CD4-positive, CD25-positive, alpha-beta regulatory T cell (primary cell): ENCODE data around the gene TRIM67. TPM values are rescaled to one million over a fixed set of nuclear protein-coding genes. Genes with fewer than 3 reads are reported as not detected.

Source experiments
- ATAC-seq, 2 donors: fragments of 150-1000 bp; cut with Tn5 transposase; one replicate each; pipeline ENCODE4 v1.10.0; 2021; ENCODE audit warnings: low read depth in 2 of 2, moderate number of reproducible peaks in 2 of 2, moderate library complexity in 1 of 2
- DNase-seq, 3 donors: peaks; one replicate each; pipeline versions ENCODE4 v3.0.0 to v3.0.0-alpha.2; 2012 to 2022; ENCODE audit warnings: mixed read lengths in 1 of 3
- H3K27ac ChIP-seq: one replicate; pipeline ENCODE4 v1.7.0; 2013; ENCODE audit warnings: mild to moderate bottlenecking, low read length; ENCODE audit not compliant: insufficient read depth, poor library complexity, severe bottlenecking
- H3K27me3 ChIP-seq: one replicate; pipeline ENCODE4 v1.7.0; 2013; ENCODE audit warnings: low read length; ENCODE audit not compliant: control insufficient read depth, insufficient read depth
- H3K36me3 ChIP-seq: one replicate; pipeline ENCODE4 v1.7.0; 2013; ENCODE audit warnings: mild to moderate bottlenecking, low read length, moderate library complexity; ENCODE audit not compliant: control insufficient read depth, insufficient read depth
- H3K4me1 ChIP-seq: 2 replicates; pipeline ENCODE4 v1.7.0; 2013; ENCODE audit warnings: mild to moderate bottlenecking, low read length; ENCODE audit not compliant: insufficient read depth, control insufficient read depth, poor library complexity, severe bottlenecking
- H3K4me3 ChIP-seq: one replicate; pipeline ENCODE4 v1.7.0; 2013; ENCODE audit warnings: low read depth, mild to moderate bottlenecking, low read length, moderate library complexity
- H3K9me3 ChIP-seq, 2 experiments: 1 replicate in 1 of 2; 2 replicates in 1 of 2; pipeline ENCODE4 v1.7.0; 2013; ENCODE audit warnings: low read length in 2 of 2, mild to moderate bottlenecking in 1 of 2, moderate library complexity in 1 of 2; ENCODE audit not compliant: control insufficient read depth in 2 of 2
- H3K27ac Mint-ChIP-seq, 3 donors: one replicate each; pipeline ENCODE4 v1.8.0; 2020 to 2022; ENCODE audit warnings: mild to moderate bottlenecking in 3 of 3, mixed read lengths in 3 of 3, moderate library complexity in 2 of 3
- H3K27me3 Mint-ChIP-seq: one replicate; pipeline ENCODE4 v1.8.0; 2022; ENCODE audit warnings: mild to moderate bottlenecking, mixed read lengths
- H3K36me3 Mint-ChIP-seq: one replicate; pipeline ENCODE4 v1.8.0; 2020; ENCODE audit warnings: mixed read lengths
- H3K4me1 Mint-ChIP-seq, 4 donors: one replicate each; pipeline ENCODE4 v1.8.0; 2020 to 2022; ENCODE audit warnings: mixed read lengths in 4 of 4, mild to moderate bottlenecking in 1 of 4
- H3K4me3 Mint-ChIP-seq, 4 donors: one replicate each; pipeline ENCODE4 v1.8.0; 2020 to 2022; ENCODE audit warnings: mild to moderate bottlenecking in 4 of 4, mixed read lengths in 4 of 4, moderate library complexity in 3 of 4
- H3K9me3 Mint-ChIP-seq, 7 donors: one replicate each; pipeline ENCODE4 v1.8.0; 2020 to 2022; ENCODE audit warnings: mixed read lengths in 7 of 7, mild to moderate bottlenecking in 3 of 7, moderate library complexity in 2 of 7
- polyA plus RNA-seq, 4 donors: library from polyadenylated mRNA; unstranded; fragments of 300-500 nt; fragmentation: Illumina TruSeq; gene quantifications; one replicate each; pipeline ENCODE4 v1.2.3, GENCODE V29; 2021
- total RNA-seq: library from RNA; stranded (reverse); gene quantifications from one replicate; pipeline ENCODE4 v1.2.3, GENCODE V29; 2022

The TRIM67 gene
- total and polyA plus RNA-seq, 5 donors from 2014 or later = not detected

DNA sequence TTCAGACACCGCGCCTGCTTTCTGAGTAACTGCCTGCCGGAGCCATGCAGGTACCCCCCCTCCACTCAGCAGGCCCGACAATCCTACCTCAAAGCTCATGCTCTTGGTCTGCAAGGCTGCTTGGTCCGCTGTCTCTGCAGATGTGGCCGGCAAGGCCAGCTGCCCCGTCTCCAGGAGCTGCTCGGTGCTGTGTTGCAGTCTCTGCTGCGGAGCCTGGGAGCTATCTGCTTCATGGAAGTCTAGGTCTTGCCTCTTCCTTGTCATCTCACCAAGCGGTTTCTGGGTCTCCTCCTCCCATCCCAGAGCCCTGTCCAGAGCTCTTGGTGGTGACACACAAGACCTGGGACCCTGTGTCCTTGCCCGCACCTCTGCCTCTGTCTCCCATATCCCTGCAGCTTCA, 55.2 kb downstream of the TRIM67 start:
- H3K4me1 Mint-ChIP-seq = peaks cover 0 to 20% (median 10%) of the 10 kb centered on the region in 4 donors
- peaks cover 0 to 2% (median 0%) of the 10 kb centered on the region in 7 donors for H3K9me3 Mint-ChIP-seq
- Histone ChIP-seq H3K36me3 (no peaks in the 10 kb centered on the region), H3K4me1 (no peaks in the 10 kb centered on the region), H3K27ac (no peak overlapping the region), H3K4me3 (no peak overlapping the region), H3K27me3 (no peaks in the 10 kb centered on the region), H3K9me3 (no peaks in the 10 kb centered on the region)
- peak overlapping the region in 1 of 3 donors; percentile 77 for H3K27ac Mint-ChIP-seq
- H3K36me3 Mint-ChIP-seq = no peaks in the 10 kb centered on the region
- ATAC-seq (no peak), DNase-seq (no peak)
- H3K4me3 Mint-ChIP-seq = no peak overlapping the region
- H3K27me3 Mint-ChIP-seq = peaks cover 6% of the 10 kb centered on the region

DNA sequence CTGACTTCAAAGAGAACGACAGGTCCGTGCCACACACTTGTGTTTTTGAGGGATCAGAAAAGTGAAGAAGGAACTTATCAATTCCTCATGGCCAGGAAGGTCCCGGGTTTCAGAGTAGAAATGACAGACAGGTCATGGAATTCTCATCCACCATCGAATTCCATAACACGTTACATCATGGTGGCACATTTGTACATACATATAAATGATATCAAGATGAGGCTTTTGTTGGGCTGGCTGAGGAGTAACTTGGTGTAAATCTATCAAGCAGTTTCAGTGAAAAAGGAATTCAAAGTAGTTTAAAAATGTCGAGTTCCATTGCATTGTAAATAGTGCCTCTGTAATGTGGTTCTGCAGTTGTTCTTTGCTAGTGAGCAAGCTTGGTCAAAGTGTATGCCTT, 56.2 kb downstream of the TRIM67 start:
- Mint-ChIP-seq H3K4me3 (no peak overlapping the region), H3K27ac (peak overlapping the region in 1 of 3 donors; percentile 51), H3K36me3 (peaks cover 4% of the 10 kb centered on the region), H3K4me1 (peaks cover 0 to 17% (median 10%) of the 10 kb centered on the region in 4 donors), H3K9me3 (peaks cover 0 to 2% (median 0%) of the 10 kb centered on the region in 7 donors), H3K27me3 (peaks cover 6% of the 10 kb centered on the region)
- ATAC-seq (no peak), DNase-seq (no peak)
- Histone ChIP-seq H3K36me3 (no peaks in the 10 kb centered on the region), H3K4me1 (no peaks in the 10 kb centered on the region), H3K9me3 (no peaks in the 10 kb centered on the region), H3K27me3 (no peaks in the 10 kb centered on the region), H3K27ac (no peak overlapping the region), H3K4me3 (no peak overlapping the region)

DNA sequence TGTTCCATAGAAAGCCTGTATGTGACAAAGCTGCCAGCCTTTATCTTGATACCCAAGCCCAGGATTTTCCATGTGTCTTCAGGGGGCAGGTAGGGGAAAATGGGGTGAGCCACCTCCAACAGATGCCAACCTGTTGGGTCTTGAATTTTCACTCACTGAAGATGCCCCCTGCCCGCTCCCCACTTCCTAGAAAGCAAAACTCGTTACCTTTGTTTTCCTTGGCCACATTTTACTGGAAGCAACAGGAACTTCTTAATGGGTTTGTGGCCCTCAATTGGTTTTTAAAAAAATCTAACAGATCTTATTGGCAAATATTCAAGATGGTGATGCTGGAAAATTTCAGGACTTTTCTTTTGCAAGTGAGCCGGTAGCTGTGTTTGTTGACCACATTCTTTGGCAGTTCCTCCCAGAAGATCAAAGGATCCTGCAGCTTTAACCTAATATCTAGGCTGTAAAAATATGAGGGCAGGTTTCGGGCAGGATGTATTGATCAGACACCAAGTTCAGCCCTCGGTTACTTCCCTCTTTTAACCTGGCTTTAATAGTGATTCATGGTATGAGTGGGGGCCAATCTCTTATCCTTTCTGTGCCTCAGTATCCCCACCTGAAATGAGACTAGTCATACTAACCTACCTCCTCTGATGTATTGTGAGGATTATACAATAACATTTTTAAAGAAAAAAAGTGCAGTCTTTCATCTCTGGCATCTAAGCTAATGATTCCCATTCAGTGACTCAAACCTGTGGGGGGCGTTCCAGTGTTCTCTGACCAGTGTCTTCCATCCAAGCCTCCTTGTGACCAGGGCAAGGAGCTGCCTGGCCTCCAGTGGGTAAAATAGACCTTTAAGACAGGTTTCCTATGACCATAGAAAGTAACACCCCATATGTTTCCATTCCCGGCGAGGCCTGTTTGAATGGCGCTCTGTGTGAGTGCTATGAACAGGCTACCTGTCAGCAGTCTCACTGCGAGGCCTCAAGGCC, 57.9 kb downstream of the TRIM67 start:
- peaks cover 0 to 17% (median 11%) of the 10 kb centered on the region in 4 donors for H3K4me1 Mint-ChIP-seq
- H3K4me1 ChIP-seq = no peaks in the 10 kb centered on the region
- no peak overlapping the region for H3K27ac ChIP-seq
- peaks cover 13% of the 10 kb centered on the region for H3K36me3 ChIP-seq
- no peaks in the 10 kb centered on the region for H3K27me3 ChIP-seq
- H3K27ac Mint-ChIP-seq = peak overlapping the region in 1 of 3 donors; percentile 26
- H3K9me3 ChIP-seq = no peaks in the 10 kb centered on the region
- no peak overlapping the region for H3K4me3 ChIP-seq
- H3K4me3 Mint-ChIP-seq = no peak overlapping the region
- ATAC-seq (no peak), DNase-seq (no peak)
- H3K27me3 Mint-ChIP-seq = peaks cover 6% of the 10 kb centered on the region
- H3K36me3 Mint-ChIP-seq = peaks cover 10% of the 10 kb centered on the region
- H3K9me3 Mint-ChIP-seq = peaks cover 0 to 2% (median 0%) of the 10 kb centered on the region in 7 donors

DNA sequence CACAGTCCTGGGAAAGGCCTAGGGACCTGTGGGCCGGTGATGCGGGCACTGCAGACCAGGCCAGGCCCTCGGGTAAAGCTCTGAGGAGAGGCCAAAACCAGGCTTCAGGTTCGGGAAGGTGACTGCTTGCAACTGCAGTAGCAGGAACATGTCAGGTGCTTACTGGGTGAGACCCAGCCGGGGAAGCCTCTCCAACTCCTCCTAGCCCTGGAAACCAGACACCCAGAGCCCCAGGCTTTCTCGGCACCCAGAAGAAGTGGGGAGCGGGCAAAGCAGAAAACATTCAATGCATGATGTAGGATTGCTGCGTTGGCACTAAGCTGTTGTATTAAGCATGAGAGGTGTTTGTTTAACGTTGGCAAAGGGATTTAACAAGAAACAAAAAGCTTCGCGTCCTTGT, 58.9 kb downstream of the TRIM67 start:
- H3K9me3 Mint-ChIP-seq = peaks cover 0 to 2% (median 0%) of the 10 kb centered on the region in 7 donors
- H3K4me1 Mint-ChIP-seq = peaks cover 0 to 6% (median 5%) of the 10 kb centered on the region in 4 donors
- DNase-seq (no peak), ATAC-seq (no peak)
- Histone ChIP-seq H3K27ac (no peak overlapping the region), H3K4me1 (no peaks in the 10 kb centered on the region), H3K4me3 (no peak overlapping the region), H3K9me3 (no peaks in the 10 kb centered on the region), H3K27me3 (no peaks in the 10 kb centered on the region), H3K36me3 (peaks cover 24% of the 10 kb centered on the region)
- peak overlapping the region in 1 of 3 donors; percentile 11 for H3K27ac Mint-ChIP-seq
- peaks cover 6% of the 10 kb centered on the region for H3K27me3 Mint-ChIP-seq
- H3K4me3 Mint-ChIP-seq = no peak overlapping the region
- peaks cover 20% of the 10 kb centered on the region for H3K36me3 Mint-ChIP-seq

DNA sequence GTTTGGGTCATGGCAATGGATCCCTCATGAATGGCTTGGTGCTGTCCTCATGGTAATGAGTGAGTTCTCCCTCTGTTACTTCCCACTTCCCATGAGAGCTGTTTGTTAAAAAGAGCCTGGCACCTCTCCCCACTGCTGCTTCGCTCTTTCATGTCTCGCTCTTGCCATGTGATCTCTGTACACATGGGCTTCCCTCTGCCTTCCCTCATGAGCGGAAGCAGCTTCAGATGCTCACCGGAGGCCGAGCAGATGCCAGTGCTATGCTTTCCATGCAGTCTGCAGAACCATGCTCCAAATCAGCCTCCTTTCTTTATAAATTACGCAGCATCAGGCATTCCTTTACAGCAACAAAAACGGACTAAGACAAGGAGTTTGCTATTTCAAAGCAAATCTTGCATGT, 64.3 kb downstream of the TRIM67 start:
- H3K27ac ChIP-seq = no peak overlapping the region
- no peaks in the 10 kb centered on the region for H3K27me3 ChIP-seq
- no peak for DNase-seq
- H3K4me1 ChIP-seq = peaks cover 2% of the 10 kb centered on the region
- no peak overlapping the region for H3K4me3 ChIP-seq
- H3K4me1 Mint-ChIP-seq = peaks cover 6 to 19% (median 18%) of the 10 kb centered on the region in 4 donors
- H3K9me3 Mint-ChIP-seq = no peaks in the 10 kb centered on the region
- peaks cover 48% of the 10 kb centered on the region for H3K36me3 Mint-ChIP-seq
- H3K9me3 ChIP-seq = no peaks in the 10 kb centered on the region
- H3K36me3 ChIP-seq = peaks cover 71% of the 10 kb centered on the region
- no peak for ATAC-seq
- no peaks in the 10 kb centered on the region for H3K27me3 Mint-ChIP-seq
- H3K4me3 Mint-ChIP-seq = no peak overlapping the region
- no peak overlapping the region for H3K27ac Mint-ChIP-seq

DNA sequence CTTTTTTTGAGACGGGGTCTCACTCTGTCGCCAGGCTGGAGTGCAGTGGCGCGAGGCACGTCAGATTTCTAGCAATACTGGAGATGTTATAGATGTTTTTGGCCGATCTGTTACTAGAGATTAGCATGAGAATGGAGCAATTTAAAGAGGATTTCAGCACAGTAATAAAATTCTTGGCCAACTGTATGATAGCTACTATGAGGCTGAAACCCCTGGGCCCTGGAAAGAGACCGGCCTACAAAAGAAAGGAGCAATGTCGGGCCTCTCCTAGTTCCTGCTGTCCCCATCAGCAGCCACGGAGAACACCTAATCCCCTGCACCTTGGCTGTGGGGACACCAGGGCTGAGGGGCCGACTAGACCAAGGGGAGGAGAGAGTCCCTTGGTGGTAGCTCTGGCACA, 69.7 kb downstream of the TRIM67 start:
- Mint-ChIP-seq H3K27ac (peak overlapping the region in 1 of 3 donors; percentile 26), H3K4me1 (peaks cover 32 to 59% (median 39%) of the 10 kb centered on the region in 4 donors), H3K27me3 (no peaks in the 10 kb centered on the region), H3K4me3 (no peak overlapping the region), H3K36me3 (peaks cover 42% of the 10 kb centered on the region), H3K9me3 (no peaks in the 10 kb centered on the region)
- peaks cover 2% of the 10 kb centered on the region for H3K4me1 ChIP-seq
- H3K27ac ChIP-seq = no peak overlapping the region
- H3K36me3 ChIP-seq = peaks cover 56% of the 10 kb centered on the region
- H3K4me3 ChIP-seq = no peak overlapping the region
- H3K9me3 ChIP-seq = no peaks in the 10 kb centered on the region
- H3K27me3 ChIP-seq = no peaks in the 10 kb centered on the region
- DNase-seq (no peak), ATAC-seq (no peak)

GRCh38 chr1:231232870-231233734, 71.2 kb downstream of the TRIM67 start:
- H3K4me3 Mint-ChIP-seq = no peak overlapping the region
- H3K36me3 ChIP-seq = peaks cover 55% of the 10 kb centered on the region
- no peaks in the 10 kb centered on the region for H3K9me3 Mint-ChIP-seq
- ATAC-seq = no peak
- no peaks in the 10 kb centered on the region for H3K27me3 ChIP-seq
- H3K27me3 Mint-ChIP-seq = no peaks in the 10 kb centered on the region
- peak overlapping the region in 2 of 3 donors; percentile 8 to 29 for H3K27ac Mint-ChIP-seq
- H3K27ac ChIP-seq = no peak overlapping the region
- no peaks in the 10 kb centered on the region for H3K9me3 ChIP-seq
- no peak for DNase-seq
- H3K4me1 ChIP-seq = peaks cover 13% of the 10 kb centered on the region
- no peak overlapping the region for H3K4me3 ChIP-seq
- H3K36me3 Mint-ChIP-seq = peaks cover 46% of the 10 kb centered on the region
- H3K4me1 Mint-ChIP-seq = peaks cover 23 to 71% (median 47%) of the 10 kb centered on the region in 4 donors
